T-helper 2 cell treated with Interferon-gamma antibody and Interleukin-4, amounts not matched to agents 5 μg/mL and 100 μg/mL, for 36 hours (primary cell): ENCODE results near the gene LHX8.

Experiments used
- DNase-seq: peaks from one replicate; pipeline ENCODE4 v3.0.0; 2021; ENCODE audit warnings: low spot score
- H3K27ac Mint-ChIP-seq: one replicate; pipeline ENCODE4 v1.8.0; 2021; ENCODE audit warnings: mild to moderate bottlenecking, mixed read lengths
- H3K27me3 Mint-ChIP-seq: one replicate; pipeline ENCODE4 v1.8.0; 2021; ENCODE audit warnings: low read depth, mixed read lengths
- H3K36me3 Mint-ChIP-seq: one replicate; pipeline ENCODE4 v1.8.0; 2021; ENCODE audit warnings: low read depth, mixed read lengths
- H3K4me1 Mint-ChIP-seq: one replicate; pipeline ENCODE4 v1.8.0; 2021; ENCODE audit warnings: low read depth, mixed read lengths
- H3K4me3 Mint-ChIP-seq: one replicate; pipeline ENCODE4 v1.8.0; 2022; ENCODE audit warnings: mild to moderate bottlenecking, moderate library complexity, mixed read lengths
- H3K9me3 Mint-ChIP-seq: one replicate; pipeline ENCODE4 v1.8.0; 2021; ENCODE audit warnings: mixed read lengths

LHX8 gene

GRCh38 chr1:75127916-75128717, 6.1 kb upstream of the LHX8 start:
- peaks cover 77% of the 10 kb centered on the region for H3K27me3 Mint-ChIP-seq
- no peak overlapping the region for H3K4me3 Mint-ChIP-seq
- DNase-seq = no peak
- no peaks in the 10 kb centered on the region for H3K36me3 Mint-ChIP-seq
- H3K27ac Mint-ChIP-seq = no peak overlapping the region
- peaks cover under 1% of the 10 kb centered on the region for H3K4me1 Mint-ChIP-seq
- no peaks in the 10 kb centered on the region for H3K9me3 Mint-ChIP-seq

GRCh38 chr1:75129660-75129982, 4.6 kb upstream of the LHX8 start:
- Mint-ChIP-seq H3K36me3 (no peaks in the 10 kb centered on the region), H3K27ac (no peak overlapping the region), H3K4me1 (peaks cover 4% of the 10 kb centered on the region), H3K27me3 (peaks cover 90% of the 10 kb centered on the region), H3K4me3 (no peak overlapping the region), H3K9me3 (no peaks in the 10 kb centered on the region)
- no peak for DNase-seq

- no peak overlapping the region for H3K4me3 Mint-ChIP-seq
- H3K9me3 Mint-ChIP-seq = no peaks in the 10 kb centered on the region
- peaks cover 92% of the 10 kb centered on the region for H3K27me3 Mint-ChIP-seq
- peaks cover 7% of the 10 kb centered on the region for H3K4me1 Mint-ChIP-seq
- H3K27ac Mint-ChIP-seq = peak overlapping the region; percentile 10
- H3K36me3 Mint-ChIP-seq = no peaks in the 10 kb centered on the region
- no peak for DNase-seq
Measured at GRCh38 chr1:75129983-75130789, 4.0 kb upstream of the LHX8 start.

GRCh38 chr1:75130865-75131564, 3.2 kb upstream of the LHX8 start:
- no peak for DNase-seq
- Mint-ChIP-seq H3K4me1 (peaks cover 9% of the 10 kb centered on the region), H3K27ac (no peak overlapping the region), H3K9me3 (no peaks in the 10 kb centered on the region), H3K36me3 (no peaks in the 10 kb centered on the region), H3K4me3 (no peak overlapping the region), H3K27me3 (peaks cover 95% of the 10 kb centered on the region)

GRCh38 chr1:75131565-75132241, 2.5 kb upstream of the LHX8 start:
- Mint-ChIP-seq H3K27me3 (peaks cover 94% of the 10 kb centered on the region), H3K4me3 (no peak overlapping the region), H3K4me1 (peaks cover 9% of the 10 kb centered on the region), H3K9me3 (no peaks in the 10 kb centered on the region), H3K36me3 (no peaks in the 10 kb centered on the region), H3K27ac (peak overlapping the region; percentile 10)
- no peak for DNase-seq

GRCh38 chr1:75132242-75132811, 1.9 kb upstream of the LHX8 start:
- H3K27me3 Mint-ChIP-seq = peaks cover 91% of the 10 kb centered on the region
- H3K27ac Mint-ChIP-seq = no peak overlapping the region
- DNase-seq = no peak
- H3K36me3 Mint-ChIP-seq = no peaks in the 10 kb centered on the region
- H3K4me3 Mint-ChIP-seq = no peak overlapping the region
- H3K9me3 Mint-ChIP-seq = no peaks in the 10 kb centered on the region
- H3K4me1 Mint-ChIP-seq = peaks cover 9% of the 10 kb centered on the region

- H3K36me3 Mint-ChIP-seq = no peaks in the 10 kb centered on the region
- H3K27me3 Mint-ChIP-seq = peaks cover 91% of the 10 kb centered on the region
- no peak overlapping the region for H3K27ac Mint-ChIP-seq
Measured at GRCh38 chr1:75132812-75133619, 1.2 kb upstream of the LHX8 start.

GRCh38 chr1:75134647-75135572, 722 bp downstream of the LHX8 start:
- Mint-ChIP-seq H3K4me1 (peaks cover 9% of the 10 kb centered on the region), H3K4me3 (peak overlapping the region; percentile 78), H3K27me3 (peaks cover 83% of the 10 kb centered on the region), H3K9me3 (no peaks in the 10 kb centered on the region), H3K36me3 (no peaks in the 10 kb centered on the region), H3K27ac (no peak overlapping the region)
- DNase-seq = no peak

More at GRCh38 chr1:75132812-75133619, 1.2 kb upstream of the LHX8 start:
- Mint-ChIP-seq H3K4me3 (no peak overlapping the region), H3K9me3 (no peaks in the 10 kb centered on the region), H3K4me1 (peaks cover 9% of the 10 kb centered on the region)
- no peak for DNase-seq

- no peak for DNase-seq
- peak overlapping the region; percentile 78 for H3K4me3 Mint-ChIP-seq
- H3K36me3 Mint-ChIP-seq = no peaks in the 10 kb centered on the region
- peaks cover 80% of the 10 kb centered on the region for H3K27me3 Mint-ChIP-seq
- no peak overlapping the region for H3K27ac Mint-ChIP-seq
- peaks cover 9% of the 10 kb centered on the region for H3K4me1 Mint-ChIP-seq
- H3K9me3 Mint-ChIP-seq = no peaks in the 10 kb centered on the region
Measured at GRCh38 chr1:75135573-75136194, 1.5 kb downstream of the LHX8 start.

GRCh38 chr1:75136195-75136815, 2.1 kb downstream of the LHX8 start:
- DNase-seq = no peak
- Mint-ChIP-seq H3K27me3 (peaks cover 74% of the 10 kb centered on the region), H3K9me3 (no peaks in the 10 kb centered on the region), H3K4me3 (no peak overlapping the region), H3K4me1 (peaks cover 9% of the 10 kb centered on the region), H3K27ac (no peak overlapping the region), H3K36me3 (no peaks in the 10 kb centered on the region)

GRCh38 chr1:75136921-75137641, 2.9 kb downstream of the LHX8 start:
- H3K4me3 Mint-ChIP-seq = no peak overlapping the region
- H3K27ac Mint-ChIP-seq = no peak overlapping the region
- H3K9me3 Mint-ChIP-seq = no peaks in the 10 kb centered on the region

More at GRCh38 chr1:75136921-75137641, 2.9 kb downstream of the LHX8 start:
- H3K4me1 Mint-ChIP-seq = peaks cover 9% of the 10 kb centered on the region
- DNase-seq = no peak
- H3K27me3 Mint-ChIP-seq = peaks cover 66% of the 10 kb centered on the region
- no peaks in the 10 kb centered on the region for H3K36me3 Mint-ChIP-seq
